ENCODE results near the gene ANXA4. TPM values are rescaled to one million over a fixed set of nuclear protein-coding genes. Genes with fewer than 3 reads are reported as not detected.

ANXA4 gene
- total RNA-seq, 1 donor from 2014 or later: 96.7 TPM

DNA sequence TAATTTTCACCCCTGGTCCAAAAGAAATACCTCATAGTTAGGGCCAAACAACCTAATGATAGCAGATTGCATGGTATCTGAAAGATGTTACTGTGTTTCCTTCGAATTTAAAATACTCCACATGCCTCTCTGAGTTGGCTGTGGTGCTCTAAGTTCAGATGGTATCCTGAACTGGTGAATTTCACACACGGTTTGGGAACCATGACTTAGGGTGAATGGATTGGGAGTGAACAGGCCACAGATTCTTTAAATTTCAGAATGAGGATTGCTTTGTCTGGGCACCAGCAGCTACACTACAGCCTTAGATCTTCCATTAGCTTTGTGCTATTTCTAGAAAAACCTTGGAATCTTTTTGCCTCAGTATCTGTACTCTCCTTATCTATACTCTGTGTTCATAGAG lies 93.7 kb downstream of the ANXA4 start:
- intact Hi-C loops (cut with micrococcal nuclease): no loop called here

DNA sequence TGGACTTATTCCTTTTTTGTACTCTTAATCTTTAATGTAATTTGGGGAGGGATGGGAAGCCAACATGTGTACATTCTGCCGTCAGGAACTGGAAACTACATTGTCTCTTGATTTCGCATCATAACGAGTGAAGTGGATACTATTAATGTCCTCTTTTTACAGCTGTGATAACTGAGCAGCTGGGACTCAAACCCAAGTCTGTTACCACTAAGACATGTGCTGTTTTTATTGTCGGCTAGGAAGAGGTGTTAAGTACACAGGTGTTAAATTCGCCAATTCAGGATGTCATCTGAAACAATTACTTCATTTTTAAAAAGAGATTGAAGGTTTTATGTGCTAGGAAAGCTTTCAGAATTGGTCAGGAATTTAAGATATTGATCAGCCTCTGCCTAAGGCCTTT lies 94.4 kb downstream of the ANXA4 start:
- intact Hi-C loops (cut with micrococcal nuclease): no loop called here

DNA sequence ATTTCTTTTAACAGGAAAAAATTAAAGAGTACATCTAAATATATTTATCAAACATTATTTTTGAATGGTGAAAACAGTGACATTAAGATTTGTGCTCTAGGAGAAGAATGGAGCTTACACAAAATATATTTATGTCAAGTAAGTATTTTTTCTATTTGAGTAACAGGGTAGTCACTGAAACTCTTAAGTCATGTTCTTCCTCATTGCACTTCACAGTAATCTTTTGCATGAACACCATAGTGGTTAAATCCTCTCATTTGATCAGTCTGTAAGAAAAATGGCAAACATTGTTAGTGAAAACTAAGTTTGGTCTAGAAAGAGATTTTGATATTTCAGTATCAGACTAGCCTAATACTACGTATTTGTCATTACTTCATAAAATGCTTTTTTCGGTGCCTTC lies 95.6 kb downstream of the ANXA4 start:
- intact Hi-C loops (cut with micrococcal nuclease): no loop called here

DNA sequence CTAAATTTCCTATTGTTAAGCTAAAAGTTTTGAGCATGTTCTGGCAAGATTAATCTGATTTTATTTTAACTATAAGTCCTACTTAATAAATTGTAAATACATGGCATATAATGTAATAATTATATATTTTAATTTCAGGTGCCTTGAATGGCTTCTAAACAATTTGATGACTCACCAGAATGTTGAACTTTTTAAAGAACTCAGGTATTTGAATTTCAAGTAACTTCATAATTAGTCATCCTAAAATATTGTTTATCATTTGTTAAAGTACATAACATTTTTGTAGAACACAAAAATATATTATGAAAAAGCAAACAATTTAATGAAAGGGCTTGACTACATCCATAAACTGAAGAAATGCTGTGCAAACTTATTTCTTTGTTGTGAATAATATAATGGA lies 102.1 kb downstream of the ANXA4 start:
- intact Hi-C loops (cut with micrococcal nuclease): no loop called here

DNA sequence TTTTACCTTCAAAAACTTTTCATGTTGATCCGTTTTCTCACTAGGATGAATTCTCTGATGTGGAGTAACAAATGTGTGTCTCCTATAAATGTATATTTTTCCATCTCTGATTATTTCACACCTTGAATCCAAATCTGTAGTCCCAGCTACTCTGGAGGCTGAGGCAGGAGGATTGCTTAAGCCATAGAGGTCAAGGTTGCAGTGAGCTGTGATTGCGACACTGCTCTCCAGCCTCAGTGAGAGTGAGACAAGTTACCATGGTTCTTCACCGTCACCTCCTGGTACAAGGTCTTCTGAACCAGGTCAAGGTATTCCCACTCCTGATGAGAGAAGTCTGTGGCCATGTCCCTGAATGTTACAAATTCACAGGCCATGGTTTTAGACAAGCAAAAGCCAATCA lies 102.6 kb downstream of the ANXA4 start:
- intact Hi-C loops (cut with micrococcal nuclease): no loop called here

DNA sequence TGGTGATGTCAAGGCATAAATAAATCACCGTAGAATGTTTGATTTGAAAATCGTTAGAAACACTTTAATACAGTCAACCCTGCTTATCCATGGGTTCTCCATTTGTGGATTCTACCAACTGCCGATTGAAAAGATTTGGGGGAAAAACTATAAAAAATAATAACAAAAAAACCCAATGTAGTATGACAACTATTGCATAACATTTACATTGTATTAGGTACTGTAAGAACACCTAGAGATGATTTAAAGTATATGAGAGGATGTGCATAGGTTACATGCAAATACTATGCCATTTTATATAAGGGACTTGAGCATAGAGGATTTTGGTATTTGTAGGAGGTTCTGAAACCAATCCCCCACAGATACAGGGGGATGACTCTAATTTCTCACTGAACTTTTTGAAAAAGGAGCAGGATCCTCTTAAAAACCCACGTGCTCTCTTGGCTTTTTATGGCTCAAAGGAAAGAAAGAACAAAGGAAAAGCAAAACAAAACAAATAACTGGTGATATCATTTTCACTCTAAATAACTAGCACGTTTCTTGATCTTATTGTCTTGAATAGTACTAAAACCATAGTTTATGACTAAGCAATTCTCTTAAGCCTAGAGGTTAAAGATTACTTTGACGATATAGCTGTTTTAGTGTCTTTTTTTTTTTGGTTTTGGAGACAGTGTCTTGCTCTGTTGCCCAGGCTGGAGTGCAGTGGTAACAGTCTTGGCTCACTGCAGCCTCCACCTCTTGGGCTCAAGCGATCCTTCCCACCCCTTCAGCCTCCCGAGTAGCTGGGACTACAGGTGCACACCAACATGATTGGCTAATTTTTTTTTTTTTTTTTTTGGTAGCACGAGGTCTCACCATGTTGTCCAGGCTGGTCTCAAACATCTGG lies 104.5 kb downstream of the ANXA4 start:
- intact Hi-C loops (cut with micrococcal nuclease): no loop called here

DNA sequence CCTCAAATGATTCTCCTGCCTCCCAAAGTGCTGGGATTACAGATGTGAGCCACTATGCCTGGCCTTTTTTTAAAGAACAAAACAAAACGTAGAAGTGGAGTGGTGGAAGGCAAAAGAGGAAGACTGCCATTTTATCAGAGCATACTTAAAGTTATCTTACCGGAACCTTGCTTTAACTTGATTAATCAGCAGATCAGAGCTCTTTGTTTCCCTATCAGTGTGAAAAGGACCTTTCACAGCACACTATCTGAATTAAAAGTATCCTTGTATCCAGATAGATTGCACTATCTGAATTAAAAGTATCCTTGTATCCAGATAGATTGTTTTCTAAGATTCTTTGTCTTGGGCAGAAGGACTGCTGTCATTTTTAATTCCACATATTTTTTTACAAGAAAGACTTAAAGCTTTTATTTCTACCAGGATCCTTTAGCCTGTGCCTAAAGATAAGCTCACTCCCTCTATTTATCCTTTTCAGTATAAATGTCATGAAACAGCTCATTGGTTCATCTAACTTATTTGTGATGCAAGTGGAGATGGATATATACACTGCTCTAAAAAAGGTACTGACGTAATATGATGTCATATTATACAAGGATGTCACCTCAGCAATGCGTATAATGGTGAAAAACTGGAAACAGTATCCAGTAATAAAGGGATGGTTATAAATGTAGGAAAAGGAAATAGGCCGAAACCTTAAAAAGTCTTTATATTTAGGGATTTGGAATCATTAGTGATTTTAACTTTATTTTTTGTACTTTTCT lies 105.3 kb downstream of the ANXA4 start:
- intact Hi-C loops (cut with micrococcal nuclease): no loop called here

DNA sequence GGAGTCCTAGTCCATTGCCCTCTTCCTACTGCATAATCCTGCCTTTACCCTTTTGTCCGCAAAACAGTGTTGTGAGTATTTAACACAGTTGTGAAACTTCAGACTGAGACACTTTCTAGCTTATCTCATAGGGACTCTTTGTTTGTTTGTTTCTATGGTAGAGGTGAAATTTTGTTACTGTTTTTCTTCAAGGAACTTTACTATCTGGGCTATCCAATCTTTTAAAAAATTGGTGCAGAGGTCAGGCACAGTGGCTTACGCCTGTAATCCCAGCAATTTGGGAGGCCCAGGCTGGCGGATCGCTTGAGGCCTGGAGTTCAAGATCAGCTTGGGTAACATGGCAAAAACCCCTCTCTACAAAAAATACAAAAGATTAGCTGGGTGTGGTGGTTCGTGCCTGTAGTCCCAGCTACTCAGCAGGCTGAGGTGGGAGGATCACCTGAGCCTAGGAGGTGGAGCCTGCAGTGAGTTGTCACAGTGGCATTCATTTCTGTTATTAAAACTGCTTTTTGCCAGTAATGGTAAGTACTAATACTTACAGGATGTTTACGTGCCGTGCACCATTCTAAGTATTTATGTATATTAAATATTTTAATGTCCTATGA lies 106.4 kb downstream of the ANXA4 start:
- intact Hi-C loops (cut with micrococcal nuclease): no loop called here

DNA sequence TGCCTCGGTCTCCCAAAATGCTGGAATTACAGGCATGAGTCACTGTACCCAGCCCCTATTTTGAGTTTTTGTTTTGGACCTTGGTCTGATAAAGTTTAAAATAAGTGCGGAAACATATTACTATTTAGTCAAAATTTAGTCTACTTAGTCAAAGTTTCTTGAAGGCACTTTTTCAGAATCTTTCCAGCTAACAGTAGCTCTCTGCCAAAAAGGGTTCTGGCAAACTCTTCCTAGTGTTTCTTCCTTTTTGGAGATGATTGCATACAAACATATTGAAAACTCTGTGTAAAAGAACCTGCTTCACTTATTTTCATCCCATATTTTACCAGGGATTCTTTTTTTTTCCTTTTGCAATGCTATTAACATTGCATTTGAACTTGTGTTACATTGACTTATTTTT lies 116.3 kb downstream of the ANXA4 start:
- intact Hi-C loops (cut with micrococcal nuclease): no loop called here

DNA sequence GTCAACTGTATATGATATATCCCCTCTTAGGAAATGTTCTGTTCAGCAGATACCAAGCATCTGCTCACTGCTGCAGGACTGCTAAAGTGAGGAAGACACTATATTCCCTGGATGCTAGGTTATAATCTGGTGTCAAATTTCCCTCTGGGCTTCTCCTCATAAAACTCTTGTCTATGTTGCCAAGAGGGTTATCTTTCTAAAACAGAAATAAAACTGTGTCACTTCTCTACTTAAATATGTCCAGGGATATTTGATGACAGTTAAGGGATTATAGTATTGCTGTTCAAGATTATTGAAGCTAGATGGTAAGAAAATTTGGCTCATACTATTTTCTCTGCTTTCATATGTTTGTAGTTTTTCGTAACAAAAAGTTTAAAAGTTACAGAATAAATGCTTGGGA lies 121.4 kb downstream of the ANXA4 start:
- intact Hi-C loops (cut with micrococcal nuclease): no loop called here

Other genes with a start within 250 kb of the ANXA4 start
- 111 and 113 TPM in 2 replicates for gene AAK1, start 98.4 kb upstream of the ANXA4 start, total RNA-seq
- 32.4 and 34.8 TPM in 2 replicates for gene GMCL1, start 87.5 kb downstream of the ANXA4 start, total RNA-seq
- 53.5 and 57.6 TPM in 2 replicates for gene SNRNP27, start 151.8 kb downstream of the ANXA4 start, total RNA-seq
- 16.0 and 18.9 TPM in 2 replicates for gene MXD1, start 173.0 kb downstream of the ANXA4 start, total RNA-seq
- 1.3 and 1.5 TPM in 2 replicates for gene ASPRV1, start 219.5 kb downstream of the ANXA4 start, total RNA-seq